DLD1 (cell line): ENCODE data around the gene FBXO3.

Experiments used
- in situ Hi-C: cut with HindIII; loops from 2 replicates; pipeline ENCODE4 v1.10.0; 2017; ENCODE audit warnings: low sequenced_read_pairs

FBXO3 gene

GRCh38 chr11:33772870-33773269 lies 1.4 kb downstream of the FBXO3 start:
- in situ Hi-C loops, result no loop called here

DNA sequence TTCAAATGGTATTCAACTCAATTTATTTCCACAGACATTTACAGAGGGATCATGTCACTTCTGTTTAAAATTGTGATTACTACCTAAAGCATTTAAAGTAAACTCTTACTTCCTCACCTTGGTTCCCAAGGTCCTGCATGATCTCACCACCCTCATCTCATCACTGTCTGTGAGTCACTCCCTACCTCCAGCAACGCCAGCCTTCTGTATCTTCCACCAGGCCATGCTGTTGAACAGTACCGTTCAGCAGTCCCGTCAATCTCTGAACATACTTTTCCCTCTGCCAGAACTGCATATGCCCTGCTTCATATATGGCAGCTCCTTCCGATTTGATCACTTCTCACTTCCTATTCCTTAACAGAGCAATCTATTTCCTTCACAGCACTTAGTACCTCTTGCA lies 2.0 kb downstream of the FBXO3 start:
- in situ Hi-C loops, result no loop called here

GRCh38 chr11:33770236-33770635 lies 4.1 kb downstream of the FBXO3 start:
- in situ Hi-C loops, result no loop called here

DNA sequence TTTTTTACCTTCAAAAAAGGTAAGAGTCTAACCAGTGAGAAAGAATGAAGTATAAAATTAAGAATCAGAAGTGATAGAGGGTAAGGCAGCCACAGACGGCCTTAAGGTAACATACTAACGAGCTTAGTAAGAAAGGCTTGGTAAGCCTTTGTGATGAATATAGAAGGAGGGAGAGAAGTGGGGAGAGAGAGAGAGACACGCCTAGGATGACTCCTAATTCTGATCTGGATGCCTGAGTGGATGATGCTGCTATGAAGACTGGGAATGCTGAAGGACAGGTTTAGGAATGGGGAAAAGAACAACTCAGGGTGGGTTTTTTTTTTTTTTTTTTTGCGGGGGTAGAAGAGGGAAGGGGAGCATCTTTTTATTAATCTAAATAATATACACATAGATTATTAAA lies 4.8 kb downstream of the FBXO3 start:
- in situ Hi-C loops, result no loop called here

- in situ Hi-C loops, result no loop called here
These were observed 6.7 kb downstream of the FBXO3 start for GRCh38 chr11:33767624-33768023.

GRCh38 chr11:33766085-33766484 lies 8.2 kb downstream of the FBXO3 start:
- in situ Hi-C loops, result no loop called here

- in situ Hi-C loops, result no loop called here
These were observed 12.8 kb downstream of the FBXO3 start for GRCh38 chr11:33761471-33761870.

GRCh38 chr11:33753304-33753967 lies 20.9 kb downstream of the FBXO3 start:
- in situ Hi-C loops, result no loop called here

GRCh38 chr11:33751878-33752277 lies 22.4 kb downstream of the FBXO3 start:
- in situ Hi-C loops, result no loop called here

DNA sequence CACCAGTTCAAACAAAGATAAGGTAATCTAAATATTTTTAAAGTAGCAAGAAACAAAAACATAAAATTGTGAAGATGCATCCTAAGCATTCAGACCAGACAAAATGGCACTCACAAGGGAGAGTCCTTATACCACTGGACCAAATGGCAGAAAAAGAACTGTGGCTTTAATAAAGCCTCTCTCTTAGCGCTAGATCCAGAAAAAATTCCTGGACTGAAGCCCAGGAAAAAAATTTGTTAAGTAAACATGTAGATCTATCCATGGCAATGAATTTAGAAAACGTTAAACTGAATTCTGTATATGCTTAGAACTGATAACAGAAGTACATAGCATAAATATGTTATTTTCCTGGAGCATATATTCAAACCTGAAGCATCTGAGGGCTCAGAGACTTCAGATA lies 26.3 kb downstream of the FBXO3 start:
- in situ Hi-C loops, result no loop called here

DNA sequence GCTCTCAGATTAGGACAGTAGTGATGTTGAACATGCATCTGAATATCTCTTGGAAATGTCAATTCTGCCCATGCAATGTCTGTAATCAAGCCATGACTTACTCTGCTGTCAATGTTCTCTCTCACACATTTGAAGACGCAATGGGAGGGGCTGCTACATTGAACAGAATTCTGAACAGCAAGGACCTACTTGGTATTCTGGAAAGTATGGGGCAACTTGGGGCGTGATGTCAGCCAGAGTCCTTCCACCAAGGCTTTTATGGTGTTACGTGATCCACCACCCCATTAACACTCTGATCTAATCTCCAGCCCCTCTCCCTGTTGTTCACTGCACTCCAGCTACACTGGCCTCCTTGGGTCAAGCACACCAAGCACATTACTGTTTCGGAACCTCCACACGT lies 31.0 kb downstream of the FBXO3 start:
- in situ Hi-C loops, result no loop called here

GRCh38 chr11:33742249-33742851 lies 32.0 kb downstream of the FBXO3 start:
- in situ Hi-C loops, result no loop called here

- in situ Hi-C loops, result no loop called here
These were observed 32.5 kb downstream of the FBXO3 start for GRCh38 chr11:33741806-33742205.

DNA sequence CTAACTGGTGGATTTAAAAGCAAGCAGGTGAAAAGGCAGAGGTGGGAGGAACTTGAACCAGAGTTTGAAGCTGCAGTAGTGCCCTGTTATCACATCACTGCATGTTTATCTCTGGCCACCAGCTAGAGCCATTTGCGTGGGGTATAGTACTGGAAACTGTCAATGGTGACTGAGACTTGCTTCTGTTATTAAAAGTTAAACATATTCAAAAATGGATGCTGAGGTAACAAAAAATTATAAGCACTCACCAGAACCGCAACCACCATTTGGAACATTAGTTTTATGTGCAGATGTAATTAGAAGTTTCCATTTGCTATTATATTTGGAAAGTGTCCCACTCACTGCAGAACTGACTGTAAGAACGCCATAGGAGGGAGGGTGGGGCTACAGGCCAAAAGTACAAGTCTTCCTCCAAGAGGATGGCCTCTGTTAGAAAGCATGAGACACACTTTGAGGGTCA lies 36.9 kb downstream of the FBXO3 start:
- in situ Hi-C loops, result no loop called here

- in situ Hi-C loops, result no loop called here
These were observed 38.0 kb downstream of the FBXO3 start, which contains the start of gene CD59 for GRCh38 chr11:33736148-33736812. TSS of gene CD59 (minus strand) at chr11:33736423. CDS start at chr11:33722445, 13,978 bp downstream.

GRCh38 chr11:33735271-33736147 lies 38.8 kb downstream of the FBXO3 start:
- in situ Hi-C loops, result no loop called here

GRCh38 chr11:33734441-33735270 lies 39.7 kb downstream of the FBXO3 start:
- in situ Hi-C loops, result no loop called here

DNA sequence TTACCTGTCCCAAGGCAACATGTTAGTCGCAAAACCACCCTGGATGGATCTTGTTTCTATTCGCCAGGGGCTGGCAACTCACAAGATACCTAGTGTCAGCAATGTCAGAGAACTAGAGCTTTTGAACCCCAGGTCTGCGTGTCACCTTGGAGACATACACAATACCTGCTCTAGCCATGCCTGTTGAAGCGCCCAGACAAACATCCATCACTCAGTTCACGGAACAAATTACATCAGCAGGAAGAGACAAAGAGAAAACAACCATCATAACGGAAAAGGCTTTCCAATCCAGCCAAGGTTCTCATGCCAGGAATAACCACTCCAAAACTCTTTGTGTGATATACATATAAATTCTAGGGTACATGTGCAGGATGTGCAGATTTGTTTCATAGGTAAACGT lies 40.3 kb downstream of the FBXO3 start:
- in situ Hi-C loops, result no loop called here

DNA sequence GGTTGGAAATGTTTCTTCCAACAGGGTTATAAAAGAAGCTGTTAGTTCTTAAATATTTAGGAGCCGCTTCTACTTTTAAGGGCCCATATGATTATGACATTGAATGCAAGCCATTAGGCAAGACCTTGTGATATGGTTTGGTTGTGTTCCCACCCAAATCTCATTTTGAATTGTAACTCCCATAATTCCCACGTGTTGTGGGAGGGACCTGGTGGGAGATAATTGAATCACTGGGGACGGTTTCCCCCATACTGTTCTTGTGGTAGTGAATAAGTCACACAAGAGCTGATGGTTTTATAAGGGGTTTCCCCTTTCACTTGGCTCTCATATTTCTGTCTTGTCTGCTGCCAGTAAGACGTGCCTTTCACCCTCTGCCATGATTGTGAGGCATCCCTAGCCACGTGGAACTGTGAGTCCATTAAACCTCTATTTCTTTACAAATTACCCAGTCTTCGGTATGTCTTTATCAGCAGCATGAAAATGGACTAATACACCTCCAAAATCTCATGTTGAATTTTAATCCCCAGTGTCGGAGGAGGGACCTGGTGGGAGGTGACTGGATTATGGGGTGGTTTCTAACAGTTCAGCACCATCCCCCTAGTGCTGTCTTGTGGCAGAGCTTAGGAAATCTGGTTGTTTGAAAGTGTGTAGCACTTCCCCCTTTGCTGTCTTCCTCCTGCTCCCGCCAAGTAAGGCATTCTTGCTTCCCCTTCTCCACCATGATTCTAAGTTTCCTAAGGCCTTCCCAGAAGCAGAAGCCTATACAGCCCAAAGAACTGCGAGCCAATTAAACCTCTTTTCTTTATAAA lies 42.4 kb downstream of the FBXO3 start:
- in situ Hi-C loops, result no loop called here
